Stimulated activated CD4-positive, alpha-beta T cell treated with anti-CD3 and anti-CD28 coated beads, Interleukin-2, amount 100 ng/mL, for 4 hours (primary cell): ENCODE measurements around the gene SOCS7.
"Not testable (repeated sequence)": the region's sequence is repeated elsewhere in the genome, so short reads cannot be mapped to it uniquely, and the experiment has no call there.

ENCODE experiments used
- DNase-seq: peaks from one replicate; pipeline ENCODE4 v3.0.0-alpha.2; 2020; ENCODE audit warnings: low read depth

The SOCS7 gene

GRCh38 chr17:38421871-38422827 is 70.5 kb downstream of the SOCS7 start:
- no peak for DNase-seq

GRCh38 chr17:38424297-38424972 is 72.8 kb downstream of the SOCS7 start:
- DNase-seq = no peak

- no peak for DNase-seq
These were observed 73.4 kb downstream of the SOCS7 start for GRCh38 chr17:38425031-38425430.

- DNase-seq = no peak
These were observed 74.1 kb downstream of the SOCS7 start for GRCh38 chr17:38425744-38426143.

GRCh38 chr17:38426441-38426840 is 74.8 kb downstream of the SOCS7 start:
- no peak for DNase-seq

GRCh38 chr17:38427160-38427949 is 75.7 kb downstream of the SOCS7 start:
- no peak for DNase-seq

- peak; percentile 19 for DNase-seq
These were observed 76.5 kb downstream of the SOCS7 start, which contains the start of gene ARHGAP23 for GRCh38 chr17:38428112-38428642. ARHGAP23 (plus strand) TSS chr17:38428464; CDS start chr17:38428486, 22 bp downstream.

- DNase-seq = no peak
These were observed 77.2 kb downstream of the SOCS7 start for GRCh38 chr17:38428643-38429371.

GRCh38 chr17:38429476-38430100 is 77.9 kb downstream of the SOCS7 start:
- no peak for DNase-seq

- DNase-seq = no peak
These were observed 78.7 kb downstream of the SOCS7 start for GRCh38 chr17:38430316-38430715.

GRCh38 chr17:38430822-38431221 is 79.2 kb downstream of the SOCS7 start:
- DNase-seq = no peak

- no peak for DNase-seq
These were observed 79.9 kb downstream of the SOCS7 start for GRCh38 chr17:38431346-38432145.

- no peak for DNase-seq
These were observed 82.6 kb downstream of the SOCS7 start for GRCh38 chr17:38434178-38434665.

- no peak for DNase-seq
These were observed 84.2 kb downstream of the SOCS7 start for GRCh38 chr17:38435795-38436194.

GRCh38 chr17:38436386-38436785 is 84.7 kb downstream of the SOCS7 start:
- DNase-seq = no peak

GRCh38 chr17:38437313-38437712 is 85.7 kb downstream of the SOCS7 start:
- DNase-seq = not testable (repeated sequence)

GRCh38 chr17:38439436-38439835 is 87.8 kb downstream of the SOCS7 start:
- no peak for DNase-seq

- DNase-seq = no peak
These were observed 89.2 kb downstream of the SOCS7 start for GRCh38 chr17:38440614-38441397.
